Measurements from ENCODE around the gene SCARF2.

DNA sequence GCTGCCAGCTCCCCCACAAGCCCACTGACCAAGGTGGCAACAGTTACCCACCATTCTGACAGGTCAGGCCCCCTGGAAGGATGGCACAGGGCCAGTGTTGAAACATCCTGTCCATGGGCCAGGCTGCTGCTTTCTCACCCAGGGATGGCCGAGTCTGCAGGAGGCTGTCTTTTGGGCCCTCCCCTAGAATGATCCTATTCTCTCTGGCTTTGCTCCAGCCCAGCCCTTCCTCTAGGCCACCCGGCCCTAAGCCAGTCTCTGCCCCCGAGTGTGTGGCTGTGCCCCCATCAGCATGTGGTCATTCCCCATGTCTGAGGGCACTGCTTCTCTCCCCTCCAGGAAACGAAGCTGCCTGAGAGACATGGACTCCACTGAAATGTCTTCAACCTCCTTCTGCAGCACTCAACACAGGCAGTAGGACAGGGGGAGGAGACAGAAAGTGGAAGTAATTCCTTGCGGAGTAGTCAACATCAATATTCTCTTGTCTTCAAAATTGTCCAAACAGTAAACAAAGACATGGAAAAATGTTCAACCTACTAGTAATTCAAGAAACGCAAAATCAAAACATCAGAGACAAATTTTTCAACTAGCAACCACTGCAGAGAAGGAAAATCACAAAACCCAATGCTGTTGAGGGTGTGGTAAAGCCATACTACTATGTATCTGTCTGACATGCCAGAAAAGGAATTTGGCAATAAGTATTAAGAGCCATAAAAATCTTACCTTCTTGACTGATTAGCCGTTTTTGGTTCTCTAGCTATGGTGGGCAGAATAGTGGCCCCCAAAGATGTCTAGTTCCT is 5.1 kb upstream of the SCARF2 start:
- TF ChIP-seq, protein P1, sequence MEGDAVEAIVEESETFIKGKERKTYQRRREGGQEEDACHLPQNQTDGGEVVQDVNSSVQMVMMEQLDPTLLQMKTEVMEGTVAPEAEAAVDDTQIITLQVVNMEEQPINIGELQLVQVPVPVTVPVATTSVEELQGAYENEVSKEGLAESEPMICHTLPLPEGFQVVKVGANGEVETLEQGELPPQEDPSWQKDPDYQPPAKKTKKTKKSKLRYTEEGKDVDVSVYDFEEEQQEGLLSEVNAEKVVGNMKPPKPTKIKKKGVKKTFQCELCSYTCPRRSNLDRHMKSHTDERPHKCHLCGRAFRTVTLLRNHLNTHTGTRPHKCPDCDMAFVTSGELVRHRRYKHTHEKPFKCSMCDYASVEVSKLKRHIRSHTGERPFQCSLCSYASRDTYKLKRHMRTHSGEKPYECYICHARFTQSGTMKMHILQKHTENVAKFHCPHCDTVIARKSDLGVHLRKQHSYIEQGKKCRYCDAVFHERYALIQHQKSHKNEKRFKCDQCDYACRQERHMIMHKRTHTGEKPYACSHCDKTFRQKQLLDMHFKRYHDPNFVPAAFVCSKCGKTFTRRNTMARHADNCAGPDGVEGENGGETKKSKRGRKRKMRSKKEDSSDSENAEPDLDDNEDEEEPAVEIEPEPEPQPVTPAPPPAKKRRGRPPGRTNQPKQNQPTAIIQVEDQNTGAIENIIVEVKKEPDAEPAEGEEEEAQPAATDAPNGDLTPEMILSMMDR (tag by site-specific recombination; IDR thresholded peaks at IDR 0.05), result no peak
- TF ChIP-seq ZNF510 (tag by site-specific recombination; IDR thresholded peaks at IDR 0.05; ENCODE audit: insufficient replicate concordance) (no peak), ZNF140 (tag by site-specific recombination; IDR thresholded peaks at IDR 0.05) (no peak), ZNF768 (tag by site-specific recombination; IDR thresholded peaks at IDR 0.05) (no peak), ZNF202 (tag by site-specific recombination; IDR thresholded peaks at IDR 0.05; ENCODE audit: borderline replicate concordance) (no peak), ZNF302 (tag by site-specific recombination; IDR thresholded peaks at IDR 0.05; ENCODE audit: low read depth) (no peak), BCL6B (tag by site-specific recombination; IDR thresholded peaks at IDR 0.05) (no peak), ZNF223 (tag by site-specific recombination; IDR thresholded peaks at IDR 0.05) (no peak), YY1 (tag by site-specific recombination; IDR thresholded peaks at IDR 0.05) (no peak), ZBTB1 (tag by site-specific recombination; IDR thresholded peaks at IDR 0.05) (no peak), GLI4 (tag by site-specific recombination; IDR thresholded peaks at IDR 0.05) (no peak), ATF2 (tag by site-specific recombination; IDR thresholded peaks at IDR 0.05; ENCODE audit: low read depth) (no peak)
- TF ChIP-seq, protein P2, sequence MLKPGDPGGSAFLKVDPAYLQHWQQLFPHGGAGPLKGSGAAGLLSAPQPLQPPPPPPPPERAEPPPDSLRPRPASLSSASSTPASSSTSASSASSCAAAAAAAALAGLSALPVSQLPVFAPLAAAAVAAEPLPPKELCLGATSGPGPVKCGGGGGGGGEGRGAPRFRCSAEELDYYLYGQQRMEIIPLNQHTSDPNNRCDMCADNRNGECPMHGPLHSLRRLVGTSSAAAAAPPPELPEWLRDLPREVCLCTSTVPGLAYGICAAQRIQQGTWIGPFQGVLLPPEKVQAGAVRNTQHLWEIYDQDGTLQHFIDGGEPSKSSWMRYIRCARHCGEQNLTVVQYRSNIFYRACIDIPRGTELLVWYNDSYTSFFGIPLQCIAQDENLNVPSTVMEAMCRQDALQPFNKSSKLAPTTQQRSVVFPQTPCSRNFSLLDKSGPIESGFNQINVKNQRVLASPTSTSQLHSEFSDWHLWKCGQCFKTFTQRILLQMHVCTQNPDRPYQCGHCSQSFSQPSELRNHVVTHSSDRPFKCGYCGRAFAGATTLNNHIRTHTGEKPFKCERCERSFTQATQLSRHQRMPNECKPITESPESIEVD (tag by site-specific recombination; IDR thresholded peaks at IDR 0.05), result no peak
- TF ChIP-seq, protein P3, sequence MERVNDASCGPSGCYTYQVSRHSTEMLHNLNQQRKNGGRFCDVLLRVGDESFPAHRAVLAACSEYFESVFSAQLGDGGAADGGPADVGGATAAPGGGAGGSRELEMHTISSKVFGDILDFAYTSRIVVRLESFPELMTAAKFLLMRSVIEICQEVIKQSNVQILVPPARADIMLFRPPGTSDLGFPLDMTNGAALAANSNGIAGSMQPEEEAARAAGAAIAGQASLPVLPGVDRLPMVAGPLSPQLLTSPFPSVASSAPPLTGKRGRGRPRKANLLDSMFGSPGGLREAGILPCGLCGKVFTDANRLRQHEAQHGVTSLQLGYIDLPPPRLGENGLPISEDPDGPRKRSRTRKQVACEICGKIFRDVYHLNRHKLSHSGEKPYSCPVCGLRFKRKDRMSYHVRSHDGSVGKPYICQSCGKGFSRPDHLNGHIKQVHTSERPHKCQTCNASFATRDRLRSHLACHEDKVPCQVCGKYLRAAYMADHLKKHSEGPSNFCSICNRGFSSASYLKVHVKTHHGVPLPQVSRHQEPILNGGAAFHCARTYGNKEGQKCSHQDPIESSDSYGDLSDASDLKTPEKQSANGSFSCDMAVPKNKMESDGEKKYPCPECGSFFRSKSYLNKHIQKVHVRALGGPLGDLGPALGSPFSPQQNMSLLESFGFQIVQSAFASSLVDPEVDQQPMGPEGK (tag by site-specific recombination; IDR thresholded peaks at IDR 0.05), result no peak

Measured in HEK293 (cell line).